GM23248 (cell line): ENCODE measurements around the gene CCBE1. TPM values are rescaled to one million over a fixed set of nuclear protein-coding genes. Genes with fewer than 3 reads are reported as not detected.

Source experiments
- DNase-seq: peaks from one replicate; pipeline ENCODE4 v3.0.0-alpha.2; 2015
- H2AFZ ChIP-seq: fragments of 200-600 bp; sonication (generic); 2 replicates; pipeline ENCODE4 v1.6.1; 2016; ENCODE audit warnings: antibody characterized with exemption
- H3F3A ChIP-seq: fragments of 200-600 bp; sonication (generic); 2 replicates; pipeline ENCODE4 v1.6.1; 2016; ENCODE audit warnings: mild to moderate bottlenecking, antibody characterized with exemption, mixed run types; ENCODE audit not compliant: insufficient read depth
- H3K27ac ChIP-seq: fragments of 200-600 bp; sonication (generic); 2 replicates; pipeline ENCODE4 v1.5.1; 2016; ENCODE audit warnings: mild to moderate bottlenecking
- H3K27me3 ChIP-seq: fragments of 200-600 bp; sonication (generic); replicated peaks from 2 replicates; pipeline ENCODE4 v1.6.1; 2016; ENCODE audit warnings: mild to moderate bottlenecking; ENCODE audit not compliant: insufficient read depth
- H3K36me3 ChIP-seq: fragments of 200-600 bp; sonication (generic); 2 replicates; pipeline ENCODE4 v1.6.1; 2016; ENCODE audit warnings: low read depth, mild to moderate bottlenecking
- H3K4me1 ChIP-seq: fragments of 200-600 bp; sonication (generic); 2 replicates; pipeline ENCODE4 v1.6.1; 2016; ENCODE audit warnings: mild to moderate bottlenecking; ENCODE audit not compliant: insufficient read depth
- H3K4me2 ChIP-seq: fragments of 200-600 bp; sonication (generic); one replicate; pipeline ENCODE4 v1.6.1; 2016; ENCODE audit warnings: mild to moderate bottlenecking; ENCODE audit not compliant: unreplicated experiment
- H3K4me3 ChIP-seq: fragments of 200-600 bp; sonication (generic); 2 replicates; pipeline ENCODE4 v1.5.1; 2016; ENCODE audit warnings: mild to moderate bottlenecking
- H3K79me2 ChIP-seq: fragments of 200-600 bp; sonication (generic); 2 replicates; pipeline ENCODE4 v1.6.1; 2016; ENCODE audit warnings: mild to moderate bottlenecking; ENCODE audit not compliant: insufficient read depth
- H3K9ac ChIP-seq: fragments of 200-600 bp; sonication (generic); 2 replicates; pipeline ENCODE4 v1.6.1; 2016; ENCODE audit warnings: mild to moderate bottlenecking
- H3K9me2 ChIP-seq: fragments of 200-600 bp; sonication (generic); 2 replicates; pipeline ENCODE4 v1.6.1; 2016; ENCODE audit warnings: mixed run types, mild to moderate bottlenecking, moderate library complexity; ENCODE audit not compliant: insufficient read depth
- H3K9me3 ChIP-seq: fragments of 200-600 bp; sonication (generic); one replicate; pipeline ENCODE4 v1.6.1; 2017; ENCODE audit warnings: low read depth
- H4K20me1 ChIP-seq: fragments of 200-600 bp; sonication (generic); 2 replicates; pipeline ENCODE4 v1.6.0; 2016; ENCODE audit not compliant: insufficient read depth
- EZH2 ChIP-seq: fragments of 200-600 bp; sonication (generic); IDR thresholded peaks from 2 replicates; pipeline ENCODE4 v1.6.1; 2018; ENCODE audit warnings: antibody characterized with exemption, mild to moderate bottlenecking; ENCODE audit not compliant: insufficient read depth, poor library complexity, severe bottlenecking
- EZH2phosphoT487 ChIP-seq: fragments of 200-600 bp; sonication (generic); IDR thresholded peaks from 2 replicates; pipeline ENCODE4 v1.6.1; 2018; ENCODE audit warnings: antibody characterized with exemption, moderate library complexity, mild to moderate bottlenecking, low read depth; ENCODE audit not compliant: insufficient read depth
- whole genome bisulfite sequencing, 2 experiments: methylation state at CpG; one replicate each; pipeline ENCODE4 v1.1.6; 2015 to 2017; ENCODE audit warnings: low lambda C conversion rate in 2 of 2, low coverage in 1 of 2; ENCODE audit errors: missing lambda C conversion rate in 2 of 2; 5-methylcytosine and 5-hydroxymethylcytosine counted together
- in situ Hi-C: fragments of 300-500 bp; cut with MboI; formaldehyde crosslinking; loops from 2 replicates; pipeline ENCODE4 v1.15.0; 2020
- polyA plus RNA-seq: library from polyadenylated mRNA; unstranded; fragments of >200 nt; fragmentation: Nextera tagmentation; extraction: Ambion mirVana; gene quantifications from 2 replicates; pipeline ENCODE4 v1.2.1, GENCODE V29; 2016
- total RNA-seq: library from RNA; depleted of rRNA; stranded (reverse); fragments of >200 nt; shearing (Covaris generic); gene quantifications from 2 replicates; pipeline ENCODE4 v1.2.3, GENCODE V29; 2014

Gene CCBE1
- total and polyA plus RNA-seq, 2 experiments from 2014 or later: 16.6 to 33.6 TPM

DNA sequence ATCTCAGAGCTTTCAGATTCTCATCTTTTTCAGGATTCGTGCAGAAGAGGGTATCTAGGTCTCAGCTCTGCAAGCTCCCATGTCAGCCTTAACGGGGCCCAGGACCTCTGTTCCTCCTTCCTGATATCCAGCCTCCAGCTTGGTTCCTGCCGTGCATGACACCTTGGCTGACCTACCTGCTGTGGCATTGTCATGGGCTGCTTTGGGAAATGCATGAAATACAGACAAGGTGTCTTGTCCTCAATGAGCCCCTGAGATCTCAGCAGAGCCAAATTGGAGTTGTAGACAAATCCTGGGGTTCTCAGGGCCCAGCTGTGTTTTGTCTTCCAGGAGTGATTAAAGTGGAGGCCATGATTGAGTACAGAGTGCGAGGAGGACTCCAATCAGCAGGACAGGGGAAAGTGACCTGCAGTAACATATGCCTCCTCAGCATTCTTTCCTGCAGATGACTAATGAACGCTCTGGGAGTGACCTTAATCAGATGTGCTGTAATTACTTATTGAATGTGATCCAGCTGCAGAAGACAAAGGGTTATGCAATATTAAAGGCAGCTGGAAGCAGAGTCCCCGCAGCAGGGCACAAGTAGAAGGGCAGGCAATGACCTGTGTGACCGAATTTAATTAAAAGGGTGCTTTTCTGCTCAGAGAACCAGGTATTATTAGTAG lies 141.1 kb downstream of the CCBE1 start:
- H3K4me3 ChIP-seq: no peak overlapping the region
- no peaks in the 10 kb centered on the region for H3F3A ChIP-seq
- peak; percentile 78 for DNase-seq
- in situ Hi-C loops: no loop called here
- H3K27me3 ChIP-seq: 0 out of 2 replicates have a peak, but pooled peaks cover 3% of the 10 kb centered on the region
- H3K9me2 ChIP-seq: no peaks in the 10 kb centered on the region
- 0 out of 2 replicates have a peak, but pooled peaks cover 4% of the 10 kb centered on the region for H4K20me1 ChIP-seq
- WGBS, 2 experiments: 41 to 47% methylated on average over 7 of the region's 7 CpGs
- H3K4me1 ChIP-seq: peaks cover 8% of the 10 kb centered on the region
- no peak overlapping the region for H3K27ac ChIP-seq
- no peak overlapping the region for H3K4me2 ChIP-seq
- H3K9ac ChIP-seq: no peak overlapping the region
- no peaks in the 10 kb centered on the region for H3K9me3 ChIP-seq
- H3K79me2 ChIP-seq: no peaks in the 10 kb centered on the region
- H3K36me3 ChIP-seq: no peaks in the 10 kb centered on the region
- no peak overlapping the region for H2AFZ ChIP-seq
- no peak for TF ChIP-seq EZH2phosphoT487
- no peak for TF ChIP-seq EZH2

- H3K4me3 ChIP-seq: no peak overlapping the region
- H3K27me3 ChIP-seq: 0 out of 2 replicates have a peak, but pooled peaks cover 3% of the 10 kb centered on the region
- no peak overlapping the region for H2AFZ ChIP-seq
- DNase-seq: no peak
- peaks cover 4% of the 10 kb centered on the region; the same call in 1 of the 2 replicates for H4K20me1 ChIP-seq
- no peaks in the 10 kb centered on the region for H3F3A ChIP-seq
- H3K79me2 ChIP-seq: no peaks in the 10 kb centered on the region
- no peaks in the 10 kb centered on the region for H3K36me3 ChIP-seq
- H3K4me2 ChIP-seq: no peak overlapping the region
- no peaks in the 10 kb centered on the region for H3K9me3 ChIP-seq
- in situ Hi-C loops: no loop called here
- WGBS, 2 experiments: 97 to 100% methylated on average over 2 of the region's 2 CpGs
- H3K4me1 ChIP-seq: peaks cover 8% of the 10 kb centered on the region
- H3K27ac ChIP-seq: no peak overlapping the region
- TF ChIP-seq EZH2: no peak
- no peaks in the 10 kb centered on the region for H3K9me2 ChIP-seq
- no peak overlapping the region for H3K9ac ChIP-seq
These were observed 142.4 kb downstream of the CCBE1 start for GRCh38 chr18:59554796-59555335.

GRCh38 chr18:59553273-59553870 lies 143.9 kb downstream of the CCBE1 start:
- no peak overlapping the region for H2AFZ ChIP-seq
- TF ChIP-seq EZH2phosphoT487: no peak
- TF ChIP-seq EZH2: no peak
- no peak overlapping the region for H3K4me2 ChIP-seq
- 86 to 91% methylated on average over 5 of the region's 5 CpGs for WGBS, 2 experiments
- H3K36me3 ChIP-seq: no peaks in the 10 kb centered on the region
- DNase-seq: no peak
- H3K4me1 ChIP-seq: peaks cover 8% of the 10 kb centered on the region
- H3K4me3 ChIP-seq: no peak overlapping the region
- no peaks in the 10 kb centered on the region for H3K9me3 ChIP-seq
- H3K79me2 ChIP-seq: no peaks in the 10 kb centered on the region
- H3K27ac ChIP-seq: no peak overlapping the region
- H3K9ac ChIP-seq: no peak overlapping the region
- in situ Hi-C loops: no loop called here
- no peaks in the 10 kb centered on the region for H3F3A ChIP-seq
- H4K20me1 ChIP-seq: peaks cover 4% of the 10 kb centered on the region; the same call in 1 of the 2 replicates
- 0 out of 2 replicates have a peak, but pooled peaks cover 3% of the 10 kb centered on the region for H3K27me3 ChIP-seq
- H3K9me2 ChIP-seq: no peaks in the 10 kb centered on the region

- no peaks in the 10 kb centered on the region; the same call in 1 of the 2 replicates for H4K20me1 ChIP-seq
- H3K9me3 ChIP-seq: no peaks in the 10 kb centered on the region
- H3K36me3 ChIP-seq: no peaks in the 10 kb centered on the region
- H3K4me2 ChIP-seq: no peak overlapping the region
- no peak overlapping the region for H2AFZ ChIP-seq
- TF ChIP-seq EZH2 (no peak), EZH2phosphoT487 (no peak)
- H3K9me2 ChIP-seq: no peaks in the 10 kb centered on the region
- H3K4me3 ChIP-seq: no peak overlapping the region
- 81 to 82% methylated on average over 10 of the region's 10 CpGs for WGBS, 2 experiments
- no peak overlapping the region for H3K9ac ChIP-seq
- H3K79me2 ChIP-seq: no peaks in the 10 kb centered on the region
- no peaks in the 10 kb centered on the region for H3K27me3 ChIP-seq
- H3K4me1 ChIP-seq: peaks cover 17% of the 10 kb centered on the region
- DNase-seq: no peak
- in situ Hi-C loops: no loop called here
- H3F3A ChIP-seq: no peaks in the 10 kb centered on the region; the same call in 1 of the 2 replicates
- H3K27ac ChIP-seq: no peak overlapping the region
These were observed 145.2 kb downstream of the CCBE1 start for GRCh38 chr18:59551902-59552635.
